ENCODE results near the gene GNG4.

Gene GNG4

DNA sequence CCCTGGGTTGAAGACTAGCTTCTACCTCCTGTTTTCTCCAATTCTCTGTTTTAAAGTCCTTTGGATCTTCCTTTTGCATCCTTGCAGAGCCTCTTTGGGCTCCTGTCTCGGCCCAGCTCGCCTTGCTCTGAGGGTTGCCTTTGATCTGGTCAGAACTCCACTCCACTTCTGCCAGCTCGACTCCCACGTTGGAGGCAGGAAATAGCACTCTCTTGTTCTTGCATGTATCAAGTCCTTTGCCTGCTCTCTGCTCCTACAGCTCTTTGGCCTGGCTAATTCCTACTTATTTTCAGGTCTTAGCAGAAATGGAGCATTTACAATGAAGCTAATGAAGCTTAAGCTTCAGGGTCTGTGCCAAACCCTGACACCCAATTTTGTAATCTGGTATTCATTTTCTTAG, 124.3 kb downstream of the GNG4 start:
- no peak for DNase-seq

DNA sequence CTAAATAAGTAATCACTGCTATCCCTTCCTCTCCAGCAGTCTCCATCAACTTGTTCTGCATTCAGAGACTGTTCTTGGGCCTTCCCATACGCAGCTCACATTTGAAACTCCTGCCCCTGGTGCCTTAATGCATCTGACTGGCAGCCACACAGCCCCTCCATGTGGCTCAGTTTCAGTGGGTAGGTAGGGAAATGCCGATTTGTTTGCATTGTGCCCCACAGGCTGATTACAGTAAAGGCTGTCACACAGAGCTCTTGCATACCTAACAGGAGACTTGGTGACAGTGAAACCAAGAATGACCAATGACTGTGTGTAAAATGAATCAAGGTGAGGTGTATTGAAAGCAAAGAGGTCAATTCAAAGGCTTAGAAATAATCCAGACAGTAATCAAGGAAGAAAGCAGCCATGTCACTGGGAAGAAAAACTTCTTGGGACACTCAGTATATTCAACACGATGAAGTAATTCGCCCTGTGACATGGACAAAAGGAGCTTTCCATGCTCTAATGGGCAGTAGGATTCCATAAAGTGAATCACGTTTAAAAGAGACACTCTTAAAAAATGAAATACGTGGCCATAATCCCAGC, 132.6 kb downstream of the GNG4 start:
- no peak for DNase-seq

DNA sequence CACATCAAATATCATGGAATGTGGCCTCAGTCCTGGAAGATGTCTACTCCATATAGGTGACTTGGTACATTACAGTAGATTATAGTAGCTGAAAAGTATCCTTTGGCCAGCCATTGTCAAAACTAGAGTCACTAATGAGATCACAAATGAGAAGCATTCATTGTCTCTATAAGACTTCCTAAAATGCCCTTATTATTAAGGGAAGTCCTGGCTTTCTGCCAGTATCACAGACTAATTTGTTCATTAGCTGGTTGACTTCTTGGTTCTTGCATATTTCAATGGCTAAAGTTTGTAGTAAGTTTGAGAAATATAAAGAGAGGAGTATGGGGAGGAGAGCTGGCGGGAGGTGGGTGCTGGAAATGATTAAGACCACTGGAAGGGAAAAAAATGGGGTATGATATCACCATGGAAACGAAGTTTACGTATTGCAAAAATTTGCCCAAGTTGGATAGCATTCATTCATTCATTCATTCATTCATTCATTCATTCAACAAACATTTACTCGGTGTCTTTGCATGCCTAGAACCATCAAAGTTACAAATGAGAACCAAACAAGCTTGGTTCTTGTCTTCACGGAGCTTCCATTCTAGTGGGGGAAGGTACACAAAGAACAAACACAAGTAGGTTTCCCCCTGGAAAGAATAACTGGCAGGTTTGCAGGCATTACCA, 133.6 kb downstream of the GNG4 start:
- no peak for DNase-seq

DNA sequence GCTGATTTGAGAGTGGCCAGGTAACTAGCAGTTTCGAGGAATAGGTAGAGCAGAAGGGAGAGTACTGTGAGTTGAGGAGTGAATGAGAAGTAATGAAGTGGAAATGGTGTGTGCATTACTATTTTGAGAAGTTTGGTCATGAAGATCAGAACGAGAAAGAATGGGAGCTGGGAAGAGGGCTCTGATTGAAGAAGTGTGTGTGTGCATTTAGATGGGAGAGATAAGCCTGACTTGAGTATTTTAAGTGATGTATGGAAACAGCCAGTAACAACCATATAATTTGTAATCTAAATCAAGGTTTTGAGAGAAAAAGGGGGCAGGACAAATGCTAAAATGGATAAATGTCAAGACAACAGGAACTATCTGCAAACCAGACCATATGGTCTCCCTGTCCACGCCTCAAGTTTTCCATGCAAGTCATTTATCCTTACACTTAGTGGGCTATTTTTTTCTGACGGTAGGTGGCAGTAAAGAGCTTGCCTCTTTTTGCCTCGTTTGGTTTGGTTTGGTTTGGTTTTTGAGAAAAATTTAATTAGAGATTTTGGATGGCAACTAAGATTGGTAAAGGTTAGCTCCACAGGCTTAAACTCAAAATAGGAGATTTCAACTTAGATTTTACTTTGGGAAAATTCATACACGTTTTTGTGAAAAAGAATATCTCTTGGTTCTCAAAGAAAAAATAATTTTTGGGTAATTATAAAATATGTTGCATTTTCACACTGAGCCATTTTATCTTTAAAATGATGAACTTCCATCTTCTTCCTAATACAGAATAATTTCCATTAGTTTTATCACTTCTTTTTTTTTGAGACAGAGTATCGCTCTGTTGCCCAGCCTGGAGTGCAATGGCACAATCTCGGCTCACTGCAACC, 135.9 kb downstream of the GNG4 start:
- peak; percentile 88 for DNase-seq

- DNase-seq: peak; percentile 26
Observed at GRCh38 chr1:235511470-235512240, 137.9 kb downstream of the GNG4 start.

- no peak for DNase-seq
Observed at GRCh38 chr1:235510823-235511222, 138.8 kb downstream of the GNG4 start.

DNA sequence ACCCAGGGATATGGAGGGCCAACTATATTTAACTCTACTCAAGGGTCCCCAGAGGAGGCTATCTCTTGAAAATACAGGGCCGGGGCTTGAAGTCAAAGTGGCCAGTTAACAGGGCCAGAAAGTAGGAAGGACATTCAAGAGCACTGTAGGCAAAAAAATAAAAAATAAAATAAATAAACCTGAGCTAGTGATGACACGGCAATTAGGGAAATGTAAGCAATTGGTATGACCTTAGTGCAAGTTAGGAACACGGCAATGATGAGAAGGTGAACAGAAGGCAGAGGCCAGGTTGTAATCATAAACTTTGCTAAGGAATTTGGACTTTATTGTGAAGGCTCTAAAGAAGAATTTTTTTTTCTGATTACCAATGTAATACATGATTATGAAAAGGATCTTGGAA, 142.0 kb downstream of the GNG4 start:
- DNase-seq: no peak

DNA sequence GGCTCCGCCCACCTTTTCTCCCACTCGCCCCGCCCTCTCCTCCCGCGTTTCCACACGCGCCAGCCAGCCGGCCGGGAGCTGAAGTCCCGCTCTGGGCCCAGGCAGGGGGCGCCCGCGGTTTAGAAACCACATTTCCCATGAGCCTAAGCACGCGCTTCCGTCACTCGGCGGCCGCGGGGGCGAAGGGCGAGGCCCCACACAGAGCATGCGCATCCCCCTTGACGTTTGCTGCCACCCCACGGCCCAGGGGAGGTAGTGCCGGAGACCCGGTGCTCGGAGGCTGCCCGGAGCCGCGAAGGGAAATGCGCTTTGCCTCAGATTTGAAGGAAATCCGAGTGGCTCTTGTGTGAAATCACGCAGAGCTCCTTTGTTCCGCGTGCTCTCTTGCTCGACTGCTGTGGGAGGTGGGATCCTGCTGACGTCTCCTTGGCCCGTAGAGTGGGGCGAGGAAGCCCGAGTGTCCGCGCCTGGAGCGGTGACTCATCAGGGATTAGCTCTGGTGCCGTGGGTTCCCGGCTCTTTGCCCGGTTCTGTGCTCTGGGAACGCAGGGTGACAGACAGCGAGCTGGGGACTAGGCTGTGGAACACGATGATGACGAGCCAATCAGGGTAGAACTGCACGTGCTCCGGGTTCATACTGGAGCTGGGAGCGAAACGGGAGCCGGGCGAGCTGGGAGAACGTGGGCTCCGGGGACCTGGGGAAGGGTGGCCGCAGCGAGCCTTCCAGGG, 144.9 kb downstream of the GNG4 start:
- DNase-seq: peak; percentile 99

DNA sequence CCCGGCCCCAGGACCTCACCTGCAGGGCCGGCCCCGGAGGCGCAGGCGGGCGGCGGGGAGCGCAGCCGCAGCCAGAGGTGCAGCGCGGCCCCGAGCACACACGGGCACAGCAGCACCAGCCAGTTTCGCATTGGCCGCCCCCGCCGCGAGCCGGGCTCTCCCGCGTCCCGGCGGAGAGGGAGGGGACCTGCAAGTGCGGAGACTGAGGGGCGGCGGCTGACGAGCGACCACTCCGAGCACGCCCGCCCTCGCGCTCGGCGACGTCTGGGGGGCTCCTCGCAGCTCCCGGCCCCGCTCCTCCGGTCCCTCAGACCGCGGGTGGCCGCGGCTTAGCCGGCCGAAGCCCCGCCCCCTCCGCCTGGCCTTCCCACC, 145.5 kb downstream of the GNG4 start, which contains the start of gene B3GALNT2:
B3GALNT2 (minus strand) TSS at position 331 of the 372 bp plus-strand sequence; CDS start at position 131, 200 bp downstream.
- DNase-seq: no peak

GRCh38 chr1:235503403-235504121, 146.0 kb downstream of the GNG4 start:
- peak; percentile 76 for DNase-seq

DNA sequence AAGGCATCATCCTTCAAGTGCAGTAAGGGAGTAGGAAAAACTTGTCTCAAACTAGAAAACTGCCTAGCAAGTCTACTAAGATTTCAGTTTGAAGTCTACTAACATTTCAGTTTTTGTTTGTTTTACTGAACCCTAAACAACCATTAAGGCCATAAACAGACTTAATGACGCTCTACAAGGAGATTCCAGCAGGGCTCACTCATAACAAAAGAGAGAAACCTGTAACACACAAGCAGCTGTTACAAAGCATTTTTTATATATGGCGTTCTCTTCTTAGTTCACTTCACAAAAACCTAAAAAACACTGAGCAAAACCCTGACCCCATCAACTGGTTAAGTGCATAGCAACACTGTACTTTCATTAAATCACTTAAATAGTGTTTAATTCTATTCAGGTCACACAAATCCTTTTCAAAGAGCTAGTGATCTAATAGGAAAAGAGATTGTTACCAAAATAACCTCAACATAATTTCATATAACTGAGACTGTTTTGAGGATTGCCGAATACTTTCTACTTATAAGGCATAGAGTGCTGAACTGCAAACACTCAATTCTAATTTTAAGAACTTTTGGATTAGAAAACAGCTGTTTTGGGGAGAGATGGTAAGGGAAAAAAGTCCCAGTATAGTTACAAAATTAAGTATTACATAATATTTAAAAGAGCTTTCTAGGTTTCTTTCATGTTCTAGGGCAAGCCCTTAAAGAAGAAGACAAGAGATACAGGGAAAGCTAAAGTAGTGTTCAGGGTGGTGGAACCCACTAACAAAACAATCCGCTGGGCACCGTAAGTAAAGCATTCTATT, 146.8 kb downstream of the GNG4 start:
- DNase-seq: peak; percentile 45

GRCh38 chr1:235500971-235501540, 148.5 kb downstream of the GNG4 start:
- DNase-seq: no peak
